Measurements from ENCODE around the gene CXXC1. TPM values are rescaled to one million over a fixed set of nuclear protein-coding genes. Genes with fewer than 3 reads are reported as not detected.

The CXXC1 gene
- 34.8 TPM for total RNA-seq (2013)
- 100 to 1,000 TPM in 1 of 3 donors, 10 to 100 TPM in 2; 30.9 to 227 (median 33.4) TPM for polyA plus RNA-seq
- polyA minus RNA-seq, result 50.7 and 52.4 TPM in 2 replicates
- total RNA-seq, result 6.9 to 34.5 (median 29.0) reads per million in 11 experiments

DNA sequence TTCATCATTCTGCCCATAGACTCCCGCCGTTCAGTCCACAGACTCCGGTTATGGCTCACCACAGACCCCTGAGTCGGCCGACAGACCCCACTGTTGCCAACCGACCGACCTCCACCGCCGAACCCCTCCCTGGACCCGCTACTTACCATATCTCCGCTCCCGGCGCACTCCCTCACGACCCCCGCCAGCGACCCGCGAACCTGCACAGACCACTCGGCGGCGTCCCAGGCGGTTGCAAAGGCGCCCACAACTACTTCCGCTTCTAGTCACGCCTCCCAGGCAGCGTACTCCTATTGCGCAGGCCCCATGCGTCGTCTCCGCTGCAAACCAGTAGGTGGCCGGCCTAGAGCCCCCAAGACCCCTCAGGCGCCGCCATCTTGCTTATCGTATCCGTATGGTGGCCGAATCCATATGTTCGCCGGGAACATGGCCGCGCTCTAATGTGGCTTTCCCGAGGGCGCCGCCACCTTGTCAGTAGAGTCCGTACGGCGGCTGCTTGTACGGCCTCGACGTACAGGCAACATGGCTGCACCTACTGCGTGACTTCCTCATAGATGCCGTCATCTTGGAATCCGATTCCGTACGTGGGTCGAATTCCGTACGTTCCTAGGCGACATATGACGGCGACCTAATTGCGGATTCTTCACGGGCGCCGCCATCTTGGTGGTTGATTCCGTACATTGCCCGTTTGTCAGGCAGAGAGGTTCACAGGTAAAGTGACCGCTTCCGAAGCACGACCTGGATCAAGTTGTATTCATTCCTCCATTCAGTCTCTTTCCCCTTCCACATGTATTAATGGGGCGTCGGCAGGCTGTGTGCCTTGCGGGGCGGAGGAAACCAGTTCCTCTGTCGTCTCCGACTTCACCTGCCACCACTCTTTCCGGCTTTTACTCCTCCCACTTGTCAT, at the start of gene CXXC1:
CXXC1 (minus strand) TSS at position 252 of the 907 bp plus-strand sequence; CDS start at position 149, 103 bp downstream.
- DNase-seq, result peak; percentile 99 to 100 (median 99)
- Histone ChIP-seq H3K79me2 (ENCODE audit: insufficient read depth, low read length) (peaks cover 19% of the 10 kb centered on the region), H3K9ac (ENCODE audit: insufficient read depth, low read length, poor library complexity, severe bottlenecking) (peak within 1 kb of the TSS; percentile 78), H2AFZ (ENCODE audit: insufficient read depth, low read depth, low read length, poor library complexity, severe bottlenecking) (peak within 1 kb of the TSS; percentile 88), H3K4me1 (ENCODE audit: control insufficient read depth in 1 of 2, insufficient read depth in 2 of 2, low read length in 2 of 2) (peaks cover 25 to 49% of the 10 kb centered on the region in 2 donors), H4K20me1 (ENCODE audit: insufficient read depth, low read length) (no peaks in the 10 kb centered on the region), H3K27me3 (ENCODE audit: control insufficient read depth in 2 of 2, insufficient read depth in 2 of 2, low read length in 2 of 2) (no peaks in the 10 kb centered on the region), H3K9me3 (replicated peaks in 1 of 2; ENCODE audit: control insufficient read depth in 1 of 2, insufficient read depth in 1 of 2, low read length in 2 of 2) (no peaks in the 10 kb centered on the region), H3K27ac (ENCODE audit: low read depth in 1 of 2, low read length in 2 of 2) (peak within 1 kb of the TSS; percentile 60 to 84), H3K4me3 (replicated peaks in 1 of 3; ENCODE audit: low read depth in 2 of 3, low read length in 3 of 3) (peak within 1 kb of the TSS; percentile 84 to 99 (median 98)), H3K4me2 (replicated peaks; ENCODE audit: extremely low read depth, low read length, poor library complexity, severe bottlenecking) (peak within 1 kb of the TSS; percentile 96), H3K36me3 (replicated peaks in 1 of 2; ENCODE audit: control insufficient read depth in 1 of 2, insufficient read depth in 2 of 2, low read length in 2 of 2) (peaks cover 23 to 34% of the 10 kb centered on the region in 2 donors)
- TF ChIP-seq, protein P1, sequence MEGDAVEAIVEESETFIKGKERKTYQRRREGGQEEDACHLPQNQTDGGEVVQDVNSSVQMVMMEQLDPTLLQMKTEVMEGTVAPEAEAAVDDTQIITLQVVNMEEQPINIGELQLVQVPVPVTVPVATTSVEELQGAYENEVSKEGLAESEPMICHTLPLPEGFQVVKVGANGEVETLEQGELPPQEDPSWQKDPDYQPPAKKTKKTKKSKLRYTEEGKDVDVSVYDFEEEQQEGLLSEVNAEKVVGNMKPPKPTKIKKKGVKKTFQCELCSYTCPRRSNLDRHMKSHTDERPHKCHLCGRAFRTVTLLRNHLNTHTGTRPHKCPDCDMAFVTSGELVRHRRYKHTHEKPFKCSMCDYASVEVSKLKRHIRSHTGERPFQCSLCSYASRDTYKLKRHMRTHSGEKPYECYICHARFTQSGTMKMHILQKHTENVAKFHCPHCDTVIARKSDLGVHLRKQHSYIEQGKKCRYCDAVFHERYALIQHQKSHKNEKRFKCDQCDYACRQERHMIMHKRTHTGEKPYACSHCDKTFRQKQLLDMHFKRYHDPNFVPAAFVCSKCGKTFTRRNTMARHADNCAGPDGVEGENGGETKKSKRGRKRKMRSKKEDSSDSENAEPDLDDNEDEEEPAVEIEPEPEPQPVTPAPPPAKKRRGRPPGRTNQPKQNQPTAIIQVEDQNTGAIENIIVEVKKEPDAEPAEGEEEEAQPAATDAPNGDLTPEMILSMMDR (IDR thresholded peaks at IDR 0.05), result peak; percentile 46
- intact Hi-C loops (cut with micrococcal nuclease), result loop anchor here (5.0 to 10.0 kb wide), 2 partner anchors 793 to 795 kb away; partner anchors contain the start of gene RPL17 (in 2 of the 2)
- Mint-ChIP-seq H3K27me3 (ENCODE audit: low read depth in 3 of 3) (peaks cover 0 to 2% (median 0%) of the 10 kb centered on the region in 3 donors), H3K4me1 (peaks cover 42% of the 10 kb centered on the region), H3K9me3 (peaks cover 0 to 2% (median 0%) of the 10 kb centered on the region in 7 donors), H3K27ac (peak within 1 kb of the TSS; percentile 92 to 98 (median 97)), H3K36me3 (peaks cover 33 to 37% of the 10 kb centered on the region in 2 donors), H3K4me3 (peak within 1 kb of the TSS; percentile 100)
- under 1% methylated on average over 76 of the region's 76 CpGs for WGBS (ENCODE audit: insufficient coverage)

DNA sequence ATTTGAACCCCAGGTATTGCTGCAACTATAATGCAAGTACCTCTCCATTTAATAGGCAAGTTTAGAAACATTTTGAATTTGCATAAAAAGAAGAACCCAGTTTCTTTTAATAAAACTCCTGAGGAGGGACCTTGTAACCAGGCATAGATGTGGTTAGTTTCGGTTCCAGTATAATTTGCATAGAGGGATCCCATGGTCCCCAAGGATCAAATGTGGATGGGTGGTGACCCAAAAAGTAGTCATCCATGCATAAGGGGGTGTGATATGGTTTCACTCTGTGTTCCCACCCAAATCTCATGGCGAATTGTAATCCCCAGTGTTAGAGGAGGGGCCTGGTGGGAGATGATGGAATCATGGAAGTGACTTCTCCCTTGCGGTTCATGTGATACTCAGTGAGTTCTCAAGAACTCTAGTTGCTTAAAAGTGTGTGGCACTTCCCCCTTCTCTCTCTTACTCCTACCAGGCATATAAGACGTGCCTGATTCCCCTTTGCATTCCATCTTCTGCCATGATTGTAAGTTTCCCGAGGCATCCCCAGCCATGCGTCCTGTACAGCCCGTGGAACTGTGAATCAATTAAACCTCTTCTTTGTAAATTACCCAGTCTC, 47.2 kb upstream of the CXXC1 start:
- 86% methylated on average over 1 of the region's 7 CpGs for WGBS (ENCODE audit: insufficient coverage)

More for the DNA sequence above, 47.2 kb upstream of the CXXC1 start:
- Histone ChIP-seq H3K79me2 (ENCODE audit: insufficient read depth, low read length) (no peaks in the 10 kb centered on the region), H3K27ac (ENCODE audit: low read depth in 1 of 2, low read length in 2 of 2) (no peak overlapping the region), H3K9ac (ENCODE audit: insufficient read depth, low read length, poor library complexity, severe bottlenecking) (no peak overlapping the region), H3K4me3 (replicated peaks in 1 of 3; ENCODE audit: low read depth in 2 of 3, low read length in 3 of 3) (no peak overlapping the region), H3K4me2 (replicated peaks; ENCODE audit: extremely low read depth, low read length, poor library complexity, severe bottlenecking) (no peak overlapping the region), H3K27me3 (ENCODE audit: control insufficient read depth in 2 of 2, insufficient read depth in 2 of 2, low read length in 2 of 2) (no peaks in the 10 kb centered on the region), H2AFZ (ENCODE audit: insufficient read depth, low read depth, low read length, poor library complexity, severe bottlenecking) (no peak overlapping the region), H3K4me1 (ENCODE audit: control insufficient read depth in 1 of 2, insufficient read depth in 2 of 2, low read length in 2 of 2) (peaks cover 0 to 4% of the 10 kb centered on the region in 2 donors), H3K36me3 (replicated peaks in 1 of 2; ENCODE audit: control insufficient read depth in 1 of 2, insufficient read depth in 2 of 2, low read length in 2 of 2) (no peaks in the 10 kb centered on the region), H4K20me1 (ENCODE audit: insufficient read depth, low read length) (no peaks in the 10 kb centered on the region), H3K9me3 (replicated peaks in 1 of 2; ENCODE audit: control insufficient read depth in 1 of 2, insufficient read depth in 1 of 2, low read length in 2 of 2) (no peaks in the 10 kb centered on the region)
- TF ChIP-seq, protein P1 (IDR thresholded peaks at IDR 0.05), result no peak
- Mint-ChIP-seq H3K4me1 (peaks cover 9% of the 10 kb centered on the region), H3K9me3 (peaks cover 0 to 4% (median 0%) of the 10 kb centered on the region in 7 donors), H3K4me3 (no peak overlapping the region), H3K27ac (peak overlapping the region in 1 of 7 donors; percentile 6), H3K36me3 (no peaks in the 10 kb centered on the region), H3K27me3 (ENCODE audit: low read depth in 3 of 3) (peaks cover 4 to 16% (median 6%) of the 10 kb centered on the region in 3 donors)
- no peak for DNase-seq
- intact Hi-C loops (cut with micrococcal nuclease), result no loop called here

Measured in CD14-positive monocyte (primary cell).